CMK (cell line): Measurements from ENCODE around the gene TMEM53.

Experiments used
- DNase-seq: peaks from one replicate; pipeline ENCODE4 v3.0.0-alpha.2; 2010; ENCODE audit warnings: low read depth

Gene TMEM53

GRCh38 chr1:44628962-44629756, 45.1 kb downstream of the TMEM53 start:
- DNase-seq, result no peak

- DNase-seq, result no peak
Observed at GRCh38 chr1:44625348-44625747, 48.9 kb downstream of the TMEM53 start.

GRCh38 chr1:44624268-44624901, 49.9 kb downstream of the TMEM53 start:
- DNase-seq, result peak; percentile 43

DNA sequence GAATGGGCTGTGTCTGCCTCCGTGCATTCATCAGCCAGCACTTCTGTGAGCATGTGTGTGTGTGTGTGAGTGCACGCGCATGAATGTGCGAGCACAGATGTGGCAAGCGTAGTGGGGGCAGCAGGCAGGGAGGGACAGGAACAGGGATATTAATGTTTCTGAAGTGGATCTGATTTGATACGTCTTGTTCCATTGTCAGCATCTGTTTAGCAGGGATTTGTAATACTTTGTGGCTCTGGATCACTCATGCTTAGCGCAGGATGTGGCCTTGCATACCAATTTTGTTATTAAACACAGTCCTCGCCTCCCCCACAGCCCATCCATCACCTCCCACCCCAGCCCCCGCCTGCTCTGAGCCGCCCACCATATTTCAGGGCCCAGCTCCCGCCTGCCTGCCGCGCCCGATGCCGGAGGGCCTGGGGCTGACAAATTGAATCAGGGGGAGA, 52.4 kb downstream of the TMEM53 start:
- DNase-seq, result no peak

DNA sequence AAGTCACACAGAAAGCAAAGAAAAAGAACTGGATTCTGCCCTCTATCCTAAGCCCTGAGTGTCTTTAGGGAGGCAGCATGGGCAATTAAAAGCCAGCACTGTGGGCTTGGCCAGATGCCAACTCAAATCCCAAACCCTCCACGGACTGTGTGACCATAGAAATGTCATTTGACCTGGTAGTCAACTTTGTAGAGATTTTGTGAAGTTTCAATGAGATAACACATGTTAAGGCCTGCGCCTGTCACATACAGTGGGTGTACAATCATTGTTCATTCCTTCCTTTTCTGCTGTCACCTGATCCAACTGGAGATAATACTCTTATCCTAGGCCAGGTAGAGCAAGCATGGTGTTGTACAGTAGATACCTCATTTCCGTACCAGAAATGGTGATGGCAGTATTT, 54.2 kb downstream of the TMEM53 start:
- no peak for DNase-seq

GRCh38 chr1:44619261-44619900, 54.9 kb downstream of the TMEM53 start:
- no peak for DNase-seq

GRCh38 chr1:44617703-44618029, 56.6 kb downstream of the TMEM53 start:
- DNase-seq, result no peak

- DNase-seq, result no peak
Observed at GRCh38 chr1:44616991-44617702, 57.1 kb downstream of the TMEM53 start.

DNA sequence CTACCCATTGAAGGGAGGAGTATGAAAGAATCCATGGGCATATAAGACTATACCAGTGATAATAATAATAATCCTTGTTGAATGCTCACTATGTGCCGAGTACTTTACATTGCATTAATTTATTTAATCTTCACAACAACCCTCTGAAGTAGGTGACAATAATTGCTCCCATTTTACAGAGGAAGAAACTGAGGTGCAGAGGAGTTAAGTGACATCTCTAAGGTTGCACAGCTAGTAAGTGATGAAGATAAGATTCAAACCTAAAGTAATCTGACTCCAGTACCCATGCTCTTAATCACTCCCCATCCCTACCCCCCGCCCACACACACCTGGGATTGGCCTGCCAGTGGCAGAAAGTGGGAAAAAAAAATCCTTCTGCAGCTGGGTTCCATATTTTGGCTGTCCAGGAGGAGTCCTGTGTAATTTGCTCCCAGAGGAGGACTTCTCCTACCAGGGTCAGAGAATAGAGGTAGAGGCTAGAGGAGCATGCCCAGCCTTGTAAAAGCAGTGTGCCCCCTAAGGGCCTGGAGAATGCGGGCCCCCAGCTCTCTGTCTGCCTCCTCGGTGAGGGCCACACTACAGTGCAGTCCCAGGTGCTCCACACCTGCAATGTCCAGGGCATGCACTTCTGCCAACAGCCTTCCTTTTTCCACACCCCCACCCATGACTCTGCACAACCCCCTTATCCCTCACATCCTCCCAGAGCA, 57.8 kb downstream of the TMEM53 start:
- DNase-seq, result no peak

GRCh38 chr1:44613941-44614340, 60.3 kb downstream of the TMEM53 start:
- no peak for DNase-seq

GRCh38 chr1:44611866-44612265, 62.4 kb downstream of the TMEM53 start:
- DNase-seq, result no peak

DNA sequence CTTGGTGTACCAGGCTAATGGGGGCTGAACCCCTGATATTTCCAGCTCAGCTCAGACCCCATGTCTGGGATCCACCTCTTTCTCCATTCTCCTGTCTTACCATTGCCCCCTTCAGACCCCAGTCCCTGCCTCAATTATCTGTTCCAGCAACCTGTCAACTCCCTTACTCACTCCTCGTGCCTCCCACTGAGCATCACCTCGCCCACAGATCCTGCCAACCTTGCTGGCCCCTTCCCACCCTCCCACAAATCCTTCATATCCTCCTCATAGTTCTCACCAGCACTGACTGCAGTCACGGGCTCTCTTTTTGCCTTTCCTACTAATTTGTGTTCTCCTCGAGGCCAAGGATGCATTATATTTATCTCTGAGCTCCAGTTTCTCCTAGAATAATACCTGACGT, 62.9 kb downstream of the TMEM53 start:
- DNase-seq, result no peak

- DNase-seq, result no peak
Observed at GRCh38 chr1:44610527-44611148, 63.6 kb downstream of the TMEM53 start.

DNA sequence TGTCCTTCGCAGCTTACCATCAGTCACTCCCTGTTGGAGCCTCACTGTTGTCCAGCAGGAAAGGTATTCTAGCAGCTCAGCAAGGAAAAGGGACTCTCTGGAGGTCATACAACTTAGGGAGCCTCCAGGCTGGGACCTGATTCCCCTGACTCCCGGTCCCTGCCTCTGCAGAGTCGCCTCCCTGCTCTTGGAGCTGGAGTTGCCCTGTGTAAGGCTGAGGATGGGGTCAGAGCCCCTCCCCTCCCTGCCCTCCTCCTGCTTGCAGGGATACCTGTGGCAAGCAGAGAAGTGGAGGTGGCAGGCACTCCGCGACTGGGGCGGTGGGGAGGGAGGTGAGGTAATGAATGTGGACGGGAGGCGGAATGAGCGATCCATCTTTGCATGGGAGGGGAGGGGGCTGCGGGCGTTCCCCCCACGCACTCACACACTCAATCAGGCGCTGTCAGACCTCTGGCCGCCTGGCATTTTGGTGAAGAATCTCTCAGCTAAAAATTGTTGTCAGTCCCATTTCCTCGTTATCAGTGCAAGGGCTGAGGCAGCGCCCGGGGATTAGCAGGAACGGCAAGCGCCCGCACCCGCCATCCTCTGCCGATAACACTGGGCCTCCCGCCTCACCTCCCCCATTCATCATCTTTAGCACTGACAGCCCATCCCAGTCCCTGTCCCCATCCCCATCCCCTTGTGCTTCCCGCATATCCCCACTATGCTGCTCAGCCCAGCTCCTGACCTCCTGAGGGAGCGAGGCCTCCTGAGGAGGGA, 64.3 kb downstream of the TMEM53 start:
- DNase-seq, result peak; percentile 45

DNA sequence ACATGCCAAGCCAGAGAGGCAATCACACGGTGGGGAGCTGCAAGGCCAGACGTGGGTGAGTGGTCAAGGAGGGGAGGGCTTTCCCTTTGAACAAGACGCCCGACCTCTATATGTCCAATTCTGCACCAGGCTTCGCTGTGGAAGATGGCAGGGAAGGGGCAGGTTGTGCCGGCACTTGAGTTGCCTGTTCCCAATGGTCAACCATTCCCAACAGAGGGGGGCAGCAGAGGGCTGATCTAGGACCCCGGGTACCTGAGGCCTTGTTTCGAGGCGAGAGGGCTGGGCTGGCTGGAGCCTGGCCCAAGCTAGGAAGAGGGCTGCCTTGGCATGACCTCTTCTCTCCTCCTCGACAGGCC, 64.9 kb downstream of the TMEM53 start:
- DNase-seq, result peak; percentile 37

DNA sequence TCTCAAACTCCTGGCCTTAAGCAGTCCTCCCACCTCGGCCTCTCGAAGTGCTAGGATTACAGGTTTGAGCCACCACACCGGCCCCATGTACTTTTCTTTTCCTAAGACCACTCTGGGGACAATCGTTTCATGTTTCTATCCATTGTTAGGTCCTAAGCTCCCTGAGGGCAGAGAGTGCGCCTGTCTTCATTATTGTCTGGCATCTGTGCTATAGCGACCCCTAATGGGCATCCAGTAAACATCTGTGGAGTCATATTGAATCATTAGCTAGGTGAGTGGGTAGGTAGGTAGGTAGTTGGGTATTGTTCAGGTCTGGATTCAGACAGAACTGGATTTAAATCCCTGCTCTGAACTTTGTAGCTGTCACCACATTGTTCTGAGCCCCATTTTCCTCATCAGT, 66.1 kb downstream of the TMEM53 start:
- DNase-seq, result no peak

- no peak for DNase-seq
Observed at GRCh38 chr1:44606701-44607281, 67.5 kb downstream of the TMEM53 start.

GRCh38 chr1:44605914-44606615, 68.2 kb downstream of the TMEM53 start:
- DNase-seq, result no peak

GRCh38 chr1:44604157-44604955, 69.9 kb downstream of the TMEM53 start:
- no peak for DNase-seq
